HG02840 (cell line): Measurements from ENCODE around the gene FSTL4.
"Not testable (repeated sequence)": the region's sequence is repeated elsewhere in the genome, so short reads cannot be mapped to it uniquely, and the experiment has no call there.

Source experiments
- ATAC-seq: cut with Tn5 transposase; IDR thresholded peaks from one replicate; pipeline ENCODE4 v1.9.1; 2021; ENCODE audit warnings: mild to moderate bottlenecking, moderate library complexity, moderate number of reproducible peaks; ENCODE audit not compliant: unreplicated experiment, low FRiP score

FSTL4 gene

DNA sequence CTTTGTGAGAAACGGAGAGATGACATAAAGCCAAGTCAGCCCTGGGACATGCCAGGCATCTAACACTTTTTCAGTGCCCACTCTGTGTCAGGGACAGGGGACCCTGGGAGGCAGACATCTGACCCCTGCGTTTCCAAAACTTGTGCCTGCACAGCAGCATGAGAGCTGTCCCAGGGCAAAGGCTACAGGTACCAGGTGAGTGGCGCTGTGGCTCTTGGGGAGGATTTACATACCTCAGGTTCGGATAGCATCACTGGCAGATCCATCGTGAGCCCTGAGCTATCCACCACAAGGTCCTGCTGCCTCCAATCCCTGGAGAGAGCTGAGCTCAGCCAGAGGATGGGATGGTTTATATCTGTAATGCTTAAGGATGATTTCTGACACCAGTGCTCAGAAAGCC, 52.4 kb downstream of the FSTL4 start:
- no peak for ATAC-seq

DNA sequence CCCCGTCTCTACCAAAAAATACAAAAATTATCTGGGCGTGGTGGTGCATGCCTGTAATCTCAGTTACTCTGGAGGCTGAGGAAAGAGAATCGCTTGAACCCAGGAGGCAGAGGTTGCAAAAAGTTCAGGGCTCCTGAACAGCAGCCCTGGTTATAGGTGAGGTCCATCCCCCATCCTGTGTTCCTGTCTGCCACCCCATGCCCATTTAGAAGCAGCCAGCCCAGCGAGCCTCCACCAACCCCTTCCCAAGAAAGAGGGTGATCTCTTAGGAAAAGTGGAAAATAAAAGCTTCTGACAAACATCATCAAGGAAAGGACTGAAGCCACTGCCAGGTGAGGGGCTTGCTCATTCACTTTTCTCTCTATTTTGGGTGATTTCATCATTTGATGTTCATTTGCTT, 55.8 kb downstream of the FSTL4 start:
- no peak for ATAC-seq

DNA sequence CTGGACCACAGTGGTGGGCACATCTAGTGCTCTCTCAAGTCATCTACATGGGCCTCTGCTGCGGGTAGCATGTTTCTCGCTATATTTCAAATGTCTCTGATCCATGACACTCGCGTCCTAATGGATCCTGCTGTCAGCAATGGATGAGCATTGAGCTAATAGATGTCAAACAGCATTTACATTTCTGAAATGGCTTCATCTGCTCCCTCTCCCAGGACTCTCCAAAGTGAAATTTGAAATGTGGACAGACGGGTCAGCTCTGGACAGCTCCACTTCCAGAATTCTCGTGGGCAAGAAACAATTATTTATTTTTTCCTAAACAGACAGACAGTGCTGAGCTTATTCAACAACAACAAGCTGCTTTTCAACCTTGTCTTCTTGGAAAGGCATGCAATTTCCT, 58.1 kb downstream of the FSTL4 start:
- no peak for ATAC-seq

DNA sequence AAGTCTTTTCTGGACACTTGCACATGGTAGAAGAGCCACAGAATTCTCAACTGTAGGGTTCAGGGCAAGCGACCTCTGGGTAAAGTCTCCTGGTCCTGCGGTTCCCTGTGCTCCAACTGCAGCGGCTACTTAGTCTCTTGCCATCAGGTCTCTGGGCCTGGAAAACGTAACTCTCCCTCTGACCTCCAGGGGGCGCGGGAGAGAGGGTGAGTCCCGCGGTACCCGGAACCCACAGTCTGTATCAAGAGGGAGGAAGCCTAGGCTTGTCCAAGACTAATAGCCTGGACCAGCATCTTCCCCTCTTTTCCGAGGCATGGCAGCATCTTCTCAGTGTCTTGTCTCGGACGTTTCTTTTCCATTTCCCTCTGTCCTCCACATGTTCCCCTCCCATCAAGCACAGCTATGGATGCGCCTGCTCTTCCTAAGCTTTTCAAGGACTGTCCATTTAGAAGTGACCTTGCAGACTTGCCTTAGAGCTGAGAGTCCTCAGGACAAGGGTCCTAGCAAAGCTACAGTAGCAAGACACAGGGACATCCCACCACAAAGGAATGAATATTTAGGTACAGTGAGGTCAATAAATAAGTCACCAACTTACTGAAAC, 59.3 kb downstream of the FSTL4 start:
- ATAC-seq: no peak

DNA sequence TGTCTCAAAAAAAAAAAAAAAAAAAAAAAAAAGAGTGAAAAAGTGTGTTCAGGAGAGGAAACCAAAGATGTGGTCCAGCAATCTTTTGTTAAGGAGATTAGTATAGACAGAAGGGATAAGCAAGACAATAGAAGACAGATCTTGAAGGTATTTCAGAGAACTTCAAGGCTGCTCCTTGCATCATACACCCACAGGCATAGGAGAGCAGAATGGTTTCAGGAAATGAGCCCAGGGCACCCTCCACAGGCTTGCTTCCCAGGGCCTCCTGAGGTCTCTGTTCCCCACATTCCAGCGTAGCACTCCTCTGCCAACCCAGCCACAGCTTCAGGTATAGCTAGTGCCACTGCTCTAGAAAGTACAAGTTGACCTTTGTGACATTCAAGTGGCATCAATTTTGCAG, 65.8 kb downstream of the FSTL4 start:
- no peak for ATAC-seq

DNA sequence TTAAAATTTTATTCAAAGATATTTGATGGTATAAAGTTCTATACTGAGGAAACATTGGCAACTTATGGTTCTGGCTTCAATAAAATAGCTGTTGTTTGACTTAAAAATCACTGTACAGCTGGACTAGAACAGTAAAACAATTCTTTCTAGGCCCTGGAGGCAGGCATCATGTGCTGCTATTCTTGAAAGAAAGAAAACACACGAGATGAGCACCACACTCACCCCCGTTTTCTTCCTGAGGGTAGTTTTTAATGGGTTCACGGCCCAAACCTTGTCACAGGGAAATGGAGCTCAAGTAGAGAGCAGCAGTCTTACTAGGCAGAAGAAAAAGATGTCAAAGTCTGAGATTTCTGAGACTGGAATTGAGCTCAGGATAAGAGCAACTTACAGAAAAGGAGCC, 68.0 kb downstream of the FSTL4 start:
- ATAC-seq: no peak

DNA sequence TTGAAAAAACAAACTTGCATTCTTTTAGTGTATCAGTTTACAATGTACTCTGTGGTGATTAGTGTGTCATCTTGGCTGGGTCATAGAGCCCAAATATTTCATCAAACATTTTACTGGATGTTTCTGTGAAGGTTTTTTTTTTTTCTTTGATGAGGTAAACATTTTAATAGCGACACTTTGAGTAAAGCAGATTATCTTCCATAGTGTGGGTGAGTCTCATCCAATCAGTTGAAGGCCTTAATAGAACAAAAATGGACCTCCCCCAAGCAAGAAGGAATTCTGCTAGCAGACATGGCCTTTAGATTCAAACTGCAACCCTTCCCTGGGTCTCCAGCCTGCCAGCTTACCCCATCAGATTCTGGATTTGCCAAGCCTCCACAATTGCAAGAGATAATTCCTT, 72.5 kb downstream of the FSTL4 start:
- ATAC-seq: no peak

DNA sequence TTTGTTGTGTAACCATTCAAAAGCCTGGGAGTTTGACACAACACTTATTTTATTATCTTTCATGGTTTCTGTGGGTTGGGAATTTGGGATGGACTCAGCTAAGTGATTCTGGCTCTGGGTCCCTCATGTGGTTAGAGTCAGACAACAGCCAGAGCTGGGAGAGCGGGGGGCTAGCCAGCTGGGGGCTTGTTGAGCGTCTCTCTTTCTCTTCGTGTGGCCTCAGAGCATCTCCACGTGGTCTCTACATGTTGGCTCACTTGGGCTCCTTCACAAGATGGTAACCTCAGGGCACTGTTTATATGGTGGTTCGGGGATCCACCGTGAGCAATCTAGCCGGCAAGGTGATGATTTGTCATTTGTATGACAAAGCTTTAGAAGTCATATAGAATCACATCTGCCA, 73.6 kb downstream of the FSTL4 start:
- no peak for ATAC-seq

DNA sequence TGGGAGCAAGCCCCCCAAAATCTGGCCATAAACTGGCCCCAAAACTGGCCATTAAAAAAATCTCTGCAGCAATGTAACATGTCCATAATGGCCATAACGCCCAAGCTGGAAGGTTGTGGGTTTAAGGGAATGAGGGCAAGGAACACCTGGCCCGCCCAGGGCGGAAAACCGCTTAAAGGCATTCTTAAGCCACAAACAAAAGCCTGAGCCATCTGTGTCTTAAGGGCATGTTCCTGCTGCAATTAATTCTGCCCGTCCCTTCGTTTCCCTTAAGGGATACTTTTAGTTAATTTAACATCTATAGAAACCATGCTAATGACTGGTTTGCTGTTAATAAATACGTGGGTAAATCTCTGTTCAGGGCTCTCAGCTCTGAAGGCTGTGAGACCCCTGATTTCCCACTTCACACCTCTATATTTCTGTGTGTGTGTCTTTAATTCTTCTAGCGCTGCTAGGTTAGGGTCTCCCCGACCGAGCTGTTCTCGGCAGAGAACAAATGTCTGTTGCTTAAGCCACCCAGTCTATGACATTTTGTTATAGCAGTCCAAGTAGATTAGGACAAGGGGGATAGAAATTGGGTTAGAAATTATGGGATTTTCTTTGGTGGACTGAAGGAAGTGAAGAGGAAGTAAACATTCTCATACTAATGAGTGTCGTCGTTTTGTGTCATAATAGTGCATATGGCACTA, 77.0 kb downstream of the FSTL4 start:
- not testable (repeated sequence) for ATAC-seq

DNA sequence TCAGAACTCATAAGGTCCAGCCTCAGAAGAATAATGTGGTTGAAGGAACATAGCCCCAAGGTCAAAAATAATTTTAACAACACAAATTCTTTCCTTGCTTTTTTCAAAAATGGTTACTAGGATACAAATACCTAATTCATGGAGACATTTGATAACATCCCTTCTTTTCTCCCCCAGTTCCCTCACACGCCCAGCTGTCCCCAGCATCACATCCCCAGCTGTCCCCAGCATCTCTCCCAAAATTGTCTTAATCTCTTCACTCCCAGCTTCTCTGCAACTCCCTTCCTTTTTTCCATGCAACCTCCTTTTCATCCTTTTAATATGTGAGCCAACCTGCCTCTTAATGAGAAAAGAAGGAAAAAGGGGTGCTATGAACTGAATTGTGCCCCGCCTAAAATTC, 77.8 kb downstream of the FSTL4 start:
- no peak for ATAC-seq

DNA sequence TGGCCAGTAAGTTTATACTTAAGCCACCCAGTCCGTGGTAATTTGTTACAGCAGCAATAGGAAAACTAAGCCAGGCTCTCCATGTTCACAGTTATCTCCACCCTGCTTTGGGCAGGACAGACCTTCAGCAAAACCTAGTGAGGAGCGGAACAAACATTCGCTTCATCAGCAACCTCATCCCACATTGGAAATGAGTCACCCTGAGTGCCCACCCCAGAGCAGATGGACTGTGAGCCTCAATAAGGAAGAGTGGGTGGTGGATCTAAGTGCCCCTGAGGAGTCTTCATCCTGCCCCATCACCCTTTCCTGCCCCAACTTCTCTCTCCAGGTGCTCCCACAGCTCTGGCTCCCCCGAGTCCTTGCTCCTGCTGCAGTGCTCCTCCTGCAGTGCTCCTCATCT, 78.8 kb downstream of the FSTL4 start:
- no peak for ATAC-seq

DNA sequence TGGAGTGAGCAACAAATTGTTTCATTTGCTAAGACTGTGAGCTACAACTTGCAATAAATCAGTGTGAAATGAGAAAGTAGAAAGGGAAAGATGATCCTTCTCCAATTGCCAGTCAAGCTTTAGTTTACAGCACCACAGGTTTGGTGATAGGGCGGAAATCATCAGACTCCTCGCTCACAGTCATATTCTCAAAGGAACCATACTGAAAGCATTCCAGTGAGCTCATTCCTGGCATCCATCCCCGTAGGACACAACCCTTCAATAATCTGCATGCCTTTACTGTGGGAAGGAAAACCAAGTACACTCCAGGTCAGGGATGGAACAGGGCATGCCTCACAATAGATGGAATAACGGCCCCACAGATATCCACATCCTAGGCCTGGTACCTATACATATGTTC, 80.7 kb downstream of the FSTL4 start:
- no peak for ATAC-seq

DNA sequence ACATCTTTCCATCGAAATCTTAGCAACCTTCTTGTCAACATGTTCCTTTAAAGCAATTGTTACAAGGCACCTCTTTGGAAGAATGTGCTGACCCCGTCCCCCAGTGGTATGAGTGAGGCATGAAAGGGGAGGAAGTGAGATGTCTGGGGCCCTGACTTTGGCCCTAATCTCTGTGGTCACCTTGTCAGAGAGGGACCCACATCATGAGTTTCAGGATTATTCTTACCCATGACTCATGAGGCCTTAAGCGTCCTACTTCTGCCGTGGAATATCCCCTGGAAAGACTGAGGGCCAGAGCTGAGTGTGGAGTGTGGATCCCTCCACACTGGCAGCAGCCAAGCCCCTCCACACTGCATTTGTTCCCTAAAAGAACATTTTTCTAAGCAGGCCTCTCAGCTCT, 81.2 kb downstream of the FSTL4 start:
- ATAC-seq: no peak

DNA sequence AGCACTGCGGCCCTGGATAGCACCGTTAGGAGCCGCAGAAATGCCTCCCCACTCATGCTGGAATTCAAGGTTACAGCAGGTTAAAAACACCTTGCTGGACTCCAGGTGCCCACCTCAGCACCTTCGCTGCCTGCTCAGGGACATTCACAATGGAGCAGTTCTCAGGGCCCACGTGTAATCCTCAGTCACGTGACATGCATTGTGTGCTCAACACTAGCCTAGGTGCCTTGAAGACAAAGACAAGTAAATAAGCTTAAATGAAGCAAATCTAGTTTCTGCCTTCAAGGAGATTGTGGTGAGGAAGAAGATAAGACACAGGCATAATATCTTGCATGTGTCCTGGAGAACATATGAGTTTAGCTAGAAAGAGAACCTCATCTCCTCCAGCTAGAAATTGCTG, 82.1 kb downstream of the FSTL4 start:
- ATAC-seq: no peak

DNA sequence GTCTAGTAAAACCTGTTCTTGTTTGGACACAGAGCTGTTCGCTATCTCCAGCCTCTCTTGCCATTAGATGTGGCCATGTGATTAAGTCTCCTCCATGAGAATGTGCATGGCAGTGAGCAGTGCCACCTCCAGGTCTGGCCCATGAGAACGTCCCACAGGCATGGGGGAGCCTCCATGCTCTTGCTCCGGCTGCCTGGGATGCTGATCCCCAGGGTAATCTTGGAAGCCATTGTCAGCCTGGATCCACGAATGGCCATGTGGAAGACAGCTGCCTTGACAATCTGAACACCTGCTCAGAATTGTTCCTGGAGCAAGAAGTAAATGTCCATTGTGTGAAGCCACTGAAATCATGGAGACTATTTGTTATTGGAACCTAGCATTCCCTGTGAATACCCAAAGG, 83.5 kb downstream of the FSTL4 start:
- ATAC-seq: no peak

DNA sequence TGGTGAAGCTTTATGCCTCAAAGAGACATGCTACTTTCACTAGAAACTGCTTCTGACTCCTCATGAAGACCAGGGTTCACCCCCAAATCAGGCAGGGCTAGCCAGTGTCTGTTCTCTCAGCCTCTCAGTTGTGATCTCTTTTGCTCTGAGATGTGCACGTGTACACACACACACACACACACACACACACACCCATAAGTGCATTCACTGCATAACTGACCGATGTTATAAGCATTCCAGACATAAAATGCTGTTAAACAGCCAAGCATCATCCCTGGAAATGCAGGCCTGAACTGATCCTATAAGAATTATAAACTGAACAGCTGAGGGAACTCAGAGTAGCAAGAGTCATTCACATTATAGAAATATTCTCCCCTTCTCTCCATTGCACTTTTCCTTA, 85.0 kb downstream of the FSTL4 start:
- no peak for ATAC-seq

DNA sequence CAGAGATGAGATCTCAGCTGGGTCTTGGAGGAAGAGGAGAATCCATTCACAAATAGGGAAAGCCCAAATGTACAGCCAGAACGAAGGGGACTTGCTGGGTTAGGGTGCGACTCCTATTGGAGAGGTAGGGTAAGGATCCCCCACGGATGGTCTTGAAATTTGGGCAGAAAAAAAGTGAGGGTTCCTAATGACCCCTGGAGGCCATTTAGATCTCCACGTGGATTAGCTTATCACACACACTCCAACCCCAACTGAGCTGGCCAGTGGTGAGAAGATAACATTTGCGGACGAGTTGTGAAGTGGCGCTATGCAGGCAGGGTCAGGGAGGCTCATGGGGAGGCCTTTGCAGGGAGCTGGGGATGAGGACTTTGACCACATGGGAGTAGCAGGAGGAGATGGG, 86.0 kb downstream of the FSTL4 start:
- no peak for ATAC-seq

DNA sequence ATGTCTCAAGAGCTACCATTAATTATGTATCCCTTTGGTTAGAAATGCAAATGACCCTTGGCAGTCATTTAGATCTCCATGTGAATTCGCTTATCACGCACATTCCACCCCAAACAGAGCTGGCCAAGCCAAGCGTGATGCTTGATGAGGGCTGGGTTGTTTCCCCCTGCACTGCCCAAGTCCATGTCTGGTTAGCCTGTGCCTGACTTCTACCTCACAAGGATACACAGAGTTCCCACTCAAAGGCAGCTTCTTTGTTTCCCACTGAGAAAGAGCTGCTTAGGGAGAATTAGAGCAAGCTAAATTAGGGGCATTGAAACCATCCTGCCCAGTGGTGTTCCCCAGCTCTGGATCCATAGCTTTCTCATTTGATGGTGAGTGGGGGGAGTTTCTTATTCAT, 87.2 kb downstream of the FSTL4 start:
- no peak for ATAC-seq

DNA sequence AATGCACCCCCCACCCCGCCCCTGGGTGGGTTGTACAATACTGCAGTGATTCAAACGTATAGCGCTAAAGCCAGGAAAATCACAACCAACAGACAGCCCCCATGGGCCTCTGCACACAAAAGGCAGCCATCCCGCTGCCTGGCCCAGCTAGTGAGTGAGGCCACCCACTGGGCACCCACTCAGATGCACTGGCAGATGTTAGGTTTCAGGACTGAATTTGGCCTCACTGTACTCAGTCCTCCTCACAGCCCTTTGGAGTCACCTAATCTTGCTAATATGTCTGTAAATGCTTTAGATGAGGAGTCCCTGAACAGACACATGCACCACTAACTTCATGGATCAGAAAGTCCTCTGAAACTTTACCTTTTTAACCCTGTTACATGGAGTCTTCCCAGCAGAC, 87.7 kb downstream of the FSTL4 start:
- ATAC-seq: no peak

DNA sequence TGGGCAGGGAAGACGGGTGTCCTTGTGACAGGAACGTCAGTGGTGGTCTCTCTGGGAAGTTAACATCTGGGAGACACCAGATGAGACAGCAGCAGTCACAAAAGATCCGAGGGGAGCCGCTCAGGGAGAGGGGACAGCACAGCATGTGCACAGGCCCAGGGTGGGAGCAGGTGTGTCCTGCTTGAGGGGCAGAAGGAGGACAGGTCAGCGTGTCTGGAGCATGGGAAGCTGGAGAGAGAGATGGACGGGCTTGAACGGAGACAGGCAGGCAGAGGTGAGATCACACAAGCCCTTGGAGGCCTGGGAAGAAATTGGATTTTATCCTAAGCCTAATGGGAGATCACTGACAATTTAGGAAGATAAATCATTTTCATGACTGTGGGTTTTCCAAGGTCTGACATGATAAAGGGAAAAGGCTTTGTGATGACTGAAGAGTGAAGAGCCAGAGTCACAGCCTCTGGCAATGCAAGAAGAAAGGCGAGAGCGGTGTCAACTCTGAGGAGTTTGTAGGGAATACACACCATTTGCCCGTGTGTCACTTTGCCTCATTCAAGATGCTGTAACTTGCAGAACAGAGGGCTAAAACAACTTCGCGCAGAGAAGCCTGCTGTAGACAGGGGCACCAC, 88.3 kb downstream of the FSTL4 start:
- ATAC-seq: no peak

DNA sequence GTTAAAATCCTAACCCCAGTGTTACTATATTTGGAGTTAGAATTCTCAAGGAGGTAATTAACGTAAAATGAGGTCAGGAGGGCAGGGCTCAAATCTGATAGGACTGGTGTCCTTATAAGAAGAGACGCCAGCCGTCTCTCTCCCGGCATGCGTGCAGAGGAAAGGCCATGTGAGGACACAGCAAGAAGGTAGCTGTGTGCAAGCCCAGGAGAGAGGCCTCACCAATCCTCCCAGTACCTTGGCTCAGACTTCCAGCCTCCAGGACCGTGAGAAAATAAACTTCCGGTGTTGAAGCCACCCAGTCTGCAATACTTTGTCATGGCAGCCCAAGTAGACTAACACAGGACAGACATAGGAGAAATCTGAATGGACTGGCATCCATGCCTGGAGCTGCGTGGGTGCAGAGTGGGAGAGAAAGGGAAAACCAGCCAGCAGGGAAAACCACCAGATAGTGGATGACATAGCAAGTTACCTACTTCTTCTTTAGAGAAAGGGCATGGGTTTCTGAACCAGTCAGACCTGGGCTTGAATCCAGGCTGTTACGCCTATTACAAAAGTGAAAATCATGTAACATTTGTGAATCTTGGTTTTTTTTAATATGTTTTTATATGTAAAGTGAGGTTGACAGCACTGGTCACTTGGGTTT, 89.2 kb downstream of the FSTL4 start:
- ATAC-seq: no peak

DNA sequence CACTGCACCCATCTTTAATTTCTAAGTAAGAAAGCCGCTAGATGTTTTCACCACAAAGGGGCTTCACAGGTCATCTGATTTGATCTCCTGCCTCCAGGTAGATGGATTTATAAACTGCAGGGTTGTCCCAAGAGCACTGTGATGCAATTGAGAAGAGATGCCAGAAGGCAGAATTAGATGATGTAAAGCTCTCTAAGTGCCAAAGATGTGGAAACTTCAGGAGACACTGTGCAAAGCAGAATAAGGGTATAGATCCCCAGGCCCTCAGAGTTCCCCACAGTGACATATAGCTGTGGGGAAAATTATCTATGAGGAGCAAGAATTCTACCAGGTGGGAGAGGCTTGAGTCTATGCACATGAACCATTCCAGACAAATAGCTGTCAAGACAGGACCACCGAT, 90.5 kb downstream of the FSTL4 start:
- ATAC-seq: no peak
